ENCODE results near the gene KLHL24.
"Not testable (repeated sequence)": the region's sequence is repeated elsewhere in the genome, so short reads cannot be mapped to it uniquely, and the experiment has no call there.

KLHL24 gene

DNA sequence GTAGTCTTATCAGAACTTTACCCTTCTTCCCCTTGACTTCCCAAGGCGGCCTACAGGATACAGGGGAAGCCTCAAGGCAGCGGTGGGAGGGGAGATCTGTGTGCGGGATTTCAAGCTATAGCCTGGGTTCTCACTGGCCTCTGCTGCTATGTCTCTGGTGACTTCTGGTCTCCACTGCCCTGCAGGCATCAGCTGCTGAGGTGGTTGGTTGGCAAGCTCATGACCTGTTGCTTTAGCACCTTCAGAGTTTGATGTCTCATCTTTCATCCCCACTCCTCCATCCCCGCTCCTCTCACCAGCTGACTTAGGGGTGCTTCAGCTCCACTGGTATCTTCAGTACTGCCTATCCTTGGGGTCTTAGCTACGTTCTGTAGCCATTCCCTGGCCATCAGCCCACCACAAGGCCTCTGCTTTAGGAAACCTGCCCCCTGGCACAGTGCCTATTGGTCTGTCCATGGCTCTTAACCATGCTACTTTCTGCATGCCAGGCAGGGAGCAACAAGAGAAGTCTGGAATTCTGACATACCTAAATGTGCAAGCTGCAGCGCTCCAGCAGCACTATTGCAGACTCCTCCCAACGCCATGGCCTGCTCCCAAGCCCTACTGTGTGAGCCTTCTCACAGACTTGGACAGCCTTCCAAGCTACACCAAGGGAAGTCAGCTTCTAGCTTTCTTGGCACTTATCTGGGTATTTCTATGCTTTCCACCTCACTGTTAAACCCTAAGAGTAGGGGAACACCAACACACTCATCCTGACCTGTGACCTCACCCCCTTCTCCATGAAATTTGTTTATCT lies 60.3 kb downstream of the KLHL24 start:
- FAIRE-seq: no peak
- no peak for DNase-seq (ENCODE audit: low spot score)

DNA sequence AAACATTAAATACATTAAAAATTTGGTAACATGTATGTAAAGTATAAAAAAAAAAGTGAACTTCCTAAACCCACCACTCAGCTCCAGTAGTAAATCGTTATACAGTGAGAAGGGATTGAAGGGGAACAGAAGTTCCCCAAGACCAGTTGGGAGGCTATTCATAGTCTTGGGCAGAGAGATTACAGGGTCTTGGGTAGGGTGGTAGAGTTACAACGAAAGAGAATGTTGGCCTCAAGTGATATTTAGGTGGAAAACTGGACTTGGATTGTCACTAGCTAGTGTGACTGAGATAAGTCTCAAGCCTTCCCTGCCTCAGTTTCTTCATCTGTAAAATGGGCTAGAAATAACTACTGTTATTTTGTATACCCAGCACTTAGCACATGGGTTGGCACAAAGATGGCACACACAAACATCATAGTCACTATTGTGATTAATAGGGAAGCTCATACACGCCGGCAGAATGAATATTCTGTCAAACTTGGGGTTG lies 61.7 kb downstream of the KLHL24 start:
- DNase-seq (ENCODE audit: low spot score) (no peak), FAIRE-seq (no peak)

DNA sequence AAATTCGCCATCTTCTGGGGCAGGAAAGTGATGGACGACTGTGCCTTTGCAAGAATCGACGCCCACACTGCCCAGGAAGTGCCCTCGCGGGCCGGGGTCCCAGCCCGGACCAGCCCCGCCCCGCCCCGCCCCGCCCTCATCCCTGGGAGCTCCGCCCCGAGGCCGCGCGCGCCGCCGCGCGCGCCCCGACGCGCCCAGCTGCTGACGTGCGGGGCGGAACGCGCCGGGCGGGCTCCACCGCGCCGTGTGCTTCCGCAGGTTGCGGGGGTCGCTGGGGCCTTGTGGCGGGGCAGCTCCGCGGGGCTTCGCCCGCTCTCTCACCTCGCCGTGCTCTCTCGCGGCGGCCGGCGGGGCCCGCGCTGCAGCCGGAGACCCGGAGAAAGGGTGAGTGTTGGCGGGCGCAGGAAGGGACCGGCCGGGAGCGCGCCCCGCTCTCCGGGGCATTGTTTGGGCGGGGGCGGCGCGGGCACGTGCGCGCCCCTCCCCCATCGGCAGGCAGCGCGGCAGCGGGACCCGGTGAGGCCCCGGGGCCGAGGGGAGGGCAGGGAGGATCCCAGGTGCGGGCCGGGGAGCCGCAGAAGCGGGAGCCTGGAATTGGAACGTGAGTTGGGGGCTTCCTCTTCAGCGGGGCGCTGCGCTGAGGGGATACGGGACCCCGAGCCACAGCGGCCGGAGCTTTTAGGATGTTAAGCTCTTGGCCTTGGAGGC lies 62.3 kb downstream of the KLHL24 start, which contains the start of gene YEATS2:
TSS of gene YEATS2 (plus strand) at position 188 of the 708 bp plus-strand sequence. CDS start 17,366 bp downstream, outside the sequence.
- FAIRE-seq (no peak), DNase-seq (ENCODE audit: low spot score) (peak; percentile 30)

DNA sequence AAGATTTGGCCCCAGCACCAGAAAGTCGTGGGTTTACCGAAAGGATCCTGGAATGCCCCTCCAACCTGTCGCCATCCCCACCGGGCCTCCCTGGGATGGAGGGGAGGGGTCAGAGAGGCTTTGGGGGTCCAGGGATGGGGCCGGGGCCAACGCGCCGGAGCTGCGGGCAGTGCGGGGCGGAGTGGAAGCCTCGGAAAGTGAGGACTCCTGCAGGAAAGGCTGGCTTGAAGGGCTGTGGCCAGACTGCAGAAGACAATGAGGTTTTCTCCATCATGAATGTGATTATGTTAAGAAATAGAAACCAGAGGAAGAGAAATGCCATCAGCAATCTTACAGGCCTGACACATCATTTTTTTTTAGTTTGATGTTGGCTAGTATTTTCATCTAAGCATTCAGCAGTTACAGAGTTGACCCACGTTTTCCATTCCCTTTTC lies 62.9 kb downstream of the KLHL24 start:
- DNase-seq (ENCODE audit: low spot score) (no peak), FAIRE-seq (no peak)

DNA sequence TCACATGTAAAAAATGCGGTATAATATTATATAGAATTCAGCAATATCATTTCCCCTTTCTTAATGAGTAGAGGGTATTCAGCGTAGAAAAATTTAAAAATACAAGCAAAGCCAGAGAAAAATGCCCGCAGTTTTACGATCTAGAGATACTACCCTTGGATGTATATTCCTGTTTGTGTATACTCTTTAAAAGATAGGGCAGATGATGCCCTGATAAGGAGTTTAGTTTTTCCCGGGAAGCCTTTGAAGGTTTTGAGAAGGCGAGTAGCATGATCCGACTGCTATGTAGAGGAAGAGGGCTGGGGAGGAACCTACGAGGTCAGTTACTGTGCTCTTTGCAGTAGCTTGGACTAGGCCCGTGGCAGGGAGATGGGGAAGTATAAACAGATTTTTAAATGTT lies 63.3 kb downstream of the KLHL24 start:
- FAIRE-seq (no peak), DNase-seq (ENCODE audit: low spot score) (no peak)

DNA sequence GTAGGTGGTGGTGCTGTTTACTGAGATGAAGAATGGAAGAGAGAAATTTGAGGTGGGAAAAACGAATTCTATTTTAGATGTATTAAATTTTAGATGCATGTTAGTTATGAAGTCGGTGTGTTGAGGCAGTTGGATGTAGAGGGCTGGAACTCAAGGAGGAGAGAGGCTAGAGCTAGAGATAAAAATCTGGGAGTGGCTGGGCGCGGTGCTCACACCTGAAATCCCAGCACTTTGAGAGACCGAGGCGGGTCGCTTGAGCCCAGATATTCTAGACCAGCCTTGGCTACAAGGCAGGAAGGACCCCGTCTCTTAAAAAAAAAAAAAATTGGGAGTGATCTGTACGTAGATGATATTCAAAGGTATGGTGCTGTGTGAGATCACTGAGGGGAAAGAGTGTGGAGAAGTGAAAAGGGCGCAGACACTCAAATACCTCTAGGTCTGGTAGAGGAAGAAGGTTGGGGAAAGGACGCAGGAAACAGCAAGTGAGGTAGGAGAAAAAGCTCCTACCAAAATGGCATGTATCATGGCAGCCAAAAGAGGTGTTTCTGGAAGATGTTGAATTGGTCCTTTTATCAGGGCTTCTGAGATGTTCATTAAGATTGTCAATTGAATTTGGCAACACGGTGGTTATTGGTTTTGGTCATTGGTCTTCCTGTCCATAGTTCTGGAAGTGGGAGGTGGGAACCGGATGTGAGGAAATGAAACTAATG lies 64.0 kb downstream of the KLHL24 start:
- no peak for FAIRE-seq
- DNase-seq (ENCODE audit: low spot score): no peak

DNA sequence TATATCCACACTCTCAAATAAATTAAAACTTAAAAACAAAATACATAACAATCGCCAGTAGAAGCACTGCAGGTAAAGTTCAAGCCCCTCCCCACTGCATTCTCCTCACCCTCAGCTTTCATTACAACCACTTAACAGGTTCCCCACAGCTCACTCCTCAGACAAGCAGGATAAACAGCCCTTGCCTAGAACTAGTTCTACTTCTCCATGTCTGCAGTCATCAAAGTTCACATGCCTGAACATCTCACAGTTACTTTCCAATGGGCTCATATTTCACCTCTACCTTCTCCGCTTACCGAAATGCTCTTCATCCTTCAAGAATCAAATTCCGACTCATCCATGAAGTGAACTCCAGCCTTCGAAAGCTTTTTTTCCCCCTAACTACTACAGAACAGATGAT lies 66.3 kb downstream of the KLHL24 start:
- DNase-seq (ENCODE audit: low spot score): no peak
- FAIRE-seq: no peak

DNA sequence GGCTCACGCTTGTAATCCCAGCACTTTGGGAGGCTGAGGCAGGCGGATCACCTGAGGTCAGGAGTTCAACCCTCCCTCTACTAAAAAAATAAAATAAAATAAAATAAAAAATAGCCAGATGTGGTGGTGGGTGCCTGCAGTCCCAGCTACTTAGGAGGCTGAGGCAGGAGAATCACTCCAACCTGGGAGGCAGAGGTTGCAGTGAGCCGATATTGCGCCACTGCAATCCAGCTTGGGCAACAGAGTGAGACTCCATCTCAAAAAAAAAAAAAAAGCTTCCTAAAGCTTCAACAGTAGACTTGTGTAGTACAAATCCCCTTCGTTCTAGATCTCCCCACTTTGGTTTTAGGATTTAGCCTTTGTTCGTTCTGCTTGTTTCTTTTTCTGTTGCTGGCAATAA lies 68.5 kb downstream of the KLHL24 start:
- DNase-seq (ENCODE audit: low spot score); FAIRE-seq: not testable (repeated sequence)

DNA sequence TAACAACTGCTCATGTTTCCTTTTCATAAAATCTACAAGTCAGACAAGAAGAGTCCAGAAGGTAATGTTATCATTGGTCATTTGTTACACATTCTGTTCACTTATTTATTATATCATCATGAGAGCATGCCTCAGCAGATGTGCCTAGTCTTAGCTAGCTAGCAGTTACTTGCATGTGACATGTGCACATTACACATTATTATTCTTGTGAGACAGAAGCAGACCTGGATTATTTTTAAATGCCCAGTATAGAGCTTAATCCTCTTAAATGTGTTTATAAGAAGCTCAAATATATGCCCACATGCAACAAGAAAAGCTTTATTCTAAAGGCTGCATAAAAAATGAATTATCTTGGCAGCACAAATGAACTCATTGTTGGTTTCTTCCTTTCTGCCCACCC lies 74.8 kb downstream of the KLHL24 start:
- no peak for DNase-seq (ENCODE audit: low spot score)
- FAIRE-seq: no peak

DNA sequence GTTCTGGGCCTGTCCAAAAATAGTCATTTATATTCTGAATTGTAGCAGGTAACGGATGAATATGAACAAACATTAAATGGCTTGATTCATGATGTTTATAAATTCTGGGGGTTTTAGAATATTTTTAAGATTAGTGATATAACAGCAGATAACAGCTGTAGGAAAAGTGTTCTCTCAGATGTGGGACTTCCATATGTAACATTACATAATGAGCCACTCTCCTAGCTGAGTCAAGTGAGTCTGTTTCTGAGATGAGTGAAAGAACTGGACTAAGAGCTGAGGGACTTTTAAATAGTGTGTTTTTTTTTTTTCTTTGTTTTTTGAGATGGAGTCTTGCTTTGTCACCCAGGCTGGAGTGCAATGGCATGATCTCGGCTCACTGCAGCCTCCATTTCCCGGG lies 76.1 kb downstream of the KLHL24 start:
- no peak for FAIRE-seq
- no peak for DNase-seq (ENCODE audit: low spot score)

DNA sequence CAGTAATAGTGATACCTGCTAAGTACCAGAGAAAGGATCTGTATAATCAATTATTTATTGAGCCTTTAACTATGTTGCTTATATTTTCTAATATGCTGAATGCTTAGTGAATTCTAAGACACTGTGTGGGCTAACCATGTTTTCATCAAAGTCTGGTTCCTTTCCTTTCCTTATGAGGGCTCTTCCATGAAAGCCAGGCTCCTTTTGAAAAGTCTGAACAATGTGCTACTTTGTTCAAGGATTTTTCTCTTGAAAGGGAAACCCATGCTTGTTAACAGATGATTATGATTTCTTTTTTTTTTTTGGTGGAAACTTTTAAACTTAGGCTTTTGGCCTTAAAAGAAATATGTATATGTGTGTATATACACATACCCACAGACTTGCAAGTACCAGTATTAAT lies 79.2 kb downstream of the KLHL24 start:
- DNase-seq (ENCODE audit: low spot score): no peak
- no peak for FAIRE-seq

DNA sequence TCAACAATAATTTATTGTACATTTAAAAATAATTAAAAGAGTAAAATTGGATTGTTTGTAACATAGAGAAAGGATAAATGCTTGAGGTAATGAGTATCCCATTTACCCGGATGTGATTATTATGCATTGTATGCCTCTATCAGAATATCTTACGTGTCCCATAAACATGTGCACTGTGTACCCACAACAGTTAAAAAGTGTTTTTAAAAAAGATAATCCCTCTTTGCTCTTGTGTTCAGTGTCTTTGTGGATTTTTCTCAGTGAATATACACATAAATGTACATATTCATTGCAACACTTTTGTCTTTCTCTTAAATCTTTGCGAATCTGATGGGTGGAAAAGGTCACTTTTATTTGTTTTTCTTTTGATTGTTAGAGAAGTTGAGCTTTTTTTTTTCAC lies 82.6 kb downstream of the KLHL24 start:
- no peak for FAIRE-seq
- no peak for DNase-seq (ENCODE audit: low spot score)

DNA sequence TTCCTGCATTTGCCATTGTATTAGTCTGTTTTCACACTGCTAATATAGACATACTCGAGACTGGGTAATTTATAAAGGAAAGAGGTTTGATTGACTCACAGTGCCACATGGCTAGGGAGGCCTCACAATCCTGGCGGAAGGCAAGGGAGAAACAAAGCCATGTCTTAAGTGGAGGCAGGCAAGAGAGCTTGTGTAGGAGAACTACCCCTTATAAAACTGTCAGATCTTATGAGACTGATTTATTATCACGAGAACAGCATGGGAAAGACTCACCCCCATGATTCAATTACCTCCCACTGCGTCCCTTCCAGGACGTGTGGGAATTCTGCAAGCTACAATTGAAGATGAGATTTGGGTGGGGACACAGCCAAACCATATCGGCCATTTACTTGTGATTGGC lies 90.0 kb downstream of the KLHL24 start:
- no peak for FAIRE-seq
- DNase-seq (ENCODE audit: low spot score): no peak

DNA sequence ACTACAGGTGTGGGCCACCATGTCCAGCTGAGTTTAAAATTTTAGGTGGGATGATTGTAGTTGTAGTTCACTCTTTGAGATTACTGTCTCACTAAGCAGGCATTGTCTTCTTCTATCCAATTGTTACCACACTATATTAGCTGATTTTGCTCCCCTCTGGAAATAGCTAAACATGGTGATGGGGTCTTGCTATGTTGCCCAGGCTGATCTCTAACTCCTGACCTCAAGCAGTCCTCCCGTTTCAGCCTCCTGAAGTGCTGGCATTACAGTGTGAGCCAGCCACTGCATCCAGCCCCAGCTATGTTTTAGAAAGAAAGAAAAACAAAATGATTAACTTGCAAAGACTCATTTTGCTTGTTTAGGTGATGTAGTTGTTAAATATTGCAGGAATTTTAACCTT lies 92.8 kb downstream of the KLHL24 start:
- FAIRE-seq (no peak), DNase-seq (ENCODE audit: low spot score) (no peak)

DNA sequence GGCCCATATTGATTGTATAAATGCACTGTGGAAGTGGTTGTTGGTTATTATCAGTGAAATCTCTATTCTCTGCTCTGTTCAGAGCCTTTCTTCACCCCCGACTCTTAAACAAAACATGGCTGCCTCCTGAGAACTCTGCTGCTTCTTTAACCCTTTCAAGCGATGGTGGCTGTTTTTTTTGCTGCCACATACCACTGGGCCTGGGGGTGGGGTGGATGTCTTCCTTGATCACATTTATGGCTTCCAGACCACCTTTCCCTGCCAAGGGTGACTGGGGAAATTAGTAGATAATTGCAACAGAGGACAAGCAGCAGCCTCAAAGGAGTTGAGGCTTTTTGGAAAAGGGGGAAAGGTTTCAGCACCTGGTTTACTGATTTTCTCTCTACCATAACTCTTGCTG lies 94.9 kb downstream of the KLHL24 start:
- no peak for FAIRE-seq
- DNase-seq (ENCODE audit: low spot score): no peak

DNA sequence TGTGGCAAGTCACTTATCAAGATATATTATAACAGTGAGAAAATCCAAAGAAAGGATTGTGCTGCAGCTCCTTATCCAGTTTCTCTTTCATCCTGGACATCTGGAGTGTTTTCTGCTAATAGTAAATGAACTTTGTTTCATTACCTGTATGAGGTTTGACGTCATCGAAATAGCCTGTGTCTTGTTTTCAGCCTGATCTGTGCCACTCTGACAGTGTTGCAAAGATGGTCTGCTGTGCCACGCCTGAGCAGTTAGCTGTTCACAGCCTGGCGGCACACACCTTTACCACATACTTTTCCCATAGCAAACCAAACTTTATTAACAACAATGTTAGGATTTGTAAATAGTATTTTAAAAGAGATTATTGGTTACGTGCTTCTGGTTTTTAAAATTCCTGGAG lies 96.2 kb downstream of the KLHL24 start:
- DNase-seq (ENCODE audit: low spot score) (no peak), FAIRE-seq (no peak)

DNA sequence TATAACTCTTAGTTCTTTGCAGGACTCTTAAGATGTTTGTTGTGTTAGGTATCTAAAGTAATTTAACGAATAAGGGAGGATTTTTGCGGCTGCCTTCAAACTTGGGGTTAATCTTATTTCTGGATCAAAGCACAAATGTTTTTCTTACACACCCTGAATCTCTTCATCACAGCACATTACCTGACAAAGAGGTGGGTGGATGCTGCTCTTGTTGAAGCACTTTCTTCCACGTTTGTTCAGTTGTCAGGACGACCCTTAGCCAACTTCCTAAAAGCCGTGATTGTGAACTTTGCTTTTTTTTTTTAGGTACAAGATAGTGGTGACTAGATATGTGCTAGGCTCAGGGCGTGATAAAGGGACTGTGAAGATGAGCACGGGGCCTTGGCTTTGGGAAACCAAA lies 98.1 kb downstream of the KLHL24 start:
- no peak for FAIRE-seq
- DNase-seq (ENCODE audit: low spot score): no peak
